SK-N-SH (cell line): ENCODE results near the gene SLAIN2. TPM values are rescaled to one million over a fixed set of nuclear protein-coding genes. Genes with fewer than 3 reads are reported as not detected.
"Not testable (repeated sequence)": the region's sequence is repeated elsewhere in the genome, so short reads cannot be mapped to it uniquely, and the experiment has no call there.

Source experiments
- CTCF ChIA-PET: fragments of 300-600, 350-600 bp; formaldehyde crosslinking; extraction: SDS; loops from one replicate; lab custom pipeline; 2021; lab: Yijun Ruan, JAX
- POLR2A ChIA-PET: fragments of 350-600 bp; sonication (Branson Sonifier 250); formaldehyde crosslinking; extraction: SDS; loops from one replicate; lab custom pipeline; 2020; ENCODE audit warnings: antibody characterized with exemption, inconsistent platforms; lab: Yijun Ruan, JAX
- DNase-seq: peaks from one replicate; pipeline ENCODE4 v3.0.0; 2012
- H2AFZ ChIP-seq: fragments of 200-600 bp; sonication (generic); 2 replicates; pipeline ENCODE4 v1.8.1; 2016; ENCODE audit warnings: antibody characterized with exemption, mild to moderate bottlenecking, low read depth
- H3F3A ChIP-seq: fragments of 200-600 bp; sonication (generic); replicated peaks from 2 replicates; pipeline ENCODE3; 2016; ENCODE audit warnings: antibody characterized with exemption, mild to moderate bottlenecking; ENCODE audit not compliant: insufficient read depth
- H3K27ac ChIP-seq, 2 experiments: fragments of 200-500 bp in 1 of 2; fragments of 200-600 bp in 1 of 2; sonication (Bioruptor generic) in 1 of 2; sonication (generic), shearing (Covaris generic) in 1 of 2; 2 replicates each; pipeline versions ENCODE4 v1.5.1 to v1.6.1; 2014 to 2016; ENCODE audit warnings: low read depth in 2 of 2, inconsistent platforms in 1 of 2, low read length in 1 of 2, mild to moderate bottlenecking in 1 of 2, mixed read lengths in 1 of 2
- H3K27me3 ChIP-seq: fragments of 200-600 bp; sonication (generic), shearing (Covaris generic); 2 replicates; pipeline ENCODE4 v1.6.1; 2016; ENCODE audit warnings: mixed run types; ENCODE audit not compliant: insufficient read depth
- H3K36me3 ChIP-seq, 2 experiments: fragments of 200-500 bp in 1 of 2; fragments of 200-600 bp in 1 of 2; sonication (Bioruptor generic) in 1 of 2; sonication (generic) in 1 of 2; replicated peaks in 1 of 2; 2 replicates each; pipeline versions ENCODE3 to v1.5.1; 2014 to 2016; ENCODE audit warnings: low read length in 1 of 2, mild to moderate bottlenecking in 1 of 2; ENCODE audit not compliant: insufficient read depth in 2 of 2, control insufficient read depth in 1 of 2
- H3K4me1 ChIP-seq, 2 experiments: fragments of 200-500 bp in 1 of 2; fragments of 200-600 bp in 1 of 2; sonication (Bioruptor generic) in 1 of 2; sonication (generic), shearing (Covaris generic) in 1 of 2; 2 replicates each; pipeline versions ENCODE4 v1.5.1 to v1.6.1; 2014 to 2016; ENCODE audit warnings: low read depth in 1 of 2, low read length in 1 of 2, mixed run types in 1 of 2; ENCODE audit not compliant: insufficient read depth in 2 of 2, control insufficient read depth in 1 of 2
- H3K4me2 ChIP-seq: fragments of 200-600 bp; sonication (generic), shearing (Covaris generic); 2 replicates; pipeline ENCODE4 v1.6.1; 2017; ENCODE audit warnings: mixed run types
- H3K4me3 ChIP-seq, 2 experiments: fragments of 200-500 bp in 1 of 2; fragments of 200-600 bp in 1 of 2; sonication (Bioruptor generic) in 1 of 2; sonication (generic), shearing (Covaris generic) in 1 of 2; 2 replicates each; pipeline versions ENCODE4 v1.5.1 to v1.8.1; 2014 to 2016; ENCODE audit warnings: low read depth in 2 of 2, inconsistent platforms in 1 of 2, low read length in 1 of 2, mild to moderate bottlenecking in 1 of 2, mixed read lengths in 1 of 2, moderate library complexity in 1 of 2
- H3K79me2 ChIP-seq: fragments of 200-600 bp; sonication (generic); 2 replicates; pipeline ENCODE4 v1.8.1; 2017; ENCODE audit warnings: mild to moderate bottlenecking; ENCODE audit not compliant: insufficient read depth
- H3K9ac ChIP-seq: fragments of 200-600 bp; sonication (generic); 2 replicates; pipeline ENCODE4 v1.6.1; 2017; ENCODE audit warnings: mixed run types
- H3K9me2 ChIP-seq: fragments of 200-600 bp; sonication (generic); 2 replicates; pipeline ENCODE4 v1.6.1; 2017; ENCODE audit warnings: mixed run types
- H3K9me3 ChIP-seq: fragments of 200-600 bp; sonication (generic); 2 replicates; pipeline ENCODE4 v1.6.1; 2017; ENCODE audit warnings: mixed run types, mild to moderate bottlenecking, moderate library complexity
- H4K20me1 ChIP-seq: fragments of 200-600 bp; sonication (generic); 2 replicates; pipeline ENCODE4 v1.6.1; 2017; ENCODE audit warnings: mild to moderate bottlenecking, mixed run types; ENCODE audit not compliant: insufficient read depth
- CTCF ChIP-seq: fragments of 200-600 bp; sonication (generic); IDR thresholded peaks from 2 replicates; pipeline ENCODE4 v1.6.1; 2017; ENCODE audit warnings: antibody characterized with exemption, mild to moderate bottlenecking, moderate library complexity
- EZH2phosphoT487 ChIP-seq: fragments of 200-600 bp; sonication (generic); IDR thresholded peaks from 2 replicates; pipeline ENCODE4 v1.6.1; 2017; ENCODE audit warnings: low read depth, mixed run types, mild to moderate bottlenecking, antibody characterized with exemption, moderate library complexity, borderline replicate concordance
- GATA2 ChIP-seq: sonication (generic); formaldehyde crosslinking; IDR thresholded peaks from 2 replicates; pipeline ENCODE4 v1.5.0; 2020; ENCODE audit warnings: mild to moderate bottlenecking, missing genetic modification reagents
- IRF3 ChIP-seq: fragments of 150-350 bp; IDR thresholded peaks from 2 replicates; pipeline ENCODE4 v1.6.1; 2016; ENCODE audit warnings: mild to moderate bottlenecking, low read depth, low read length
- MAX ChIP-seq: IDR thresholded peaks from 2 replicates; pipeline ENCODE4 v1.4.0; 2012; ENCODE audit warnings: low read depth
- MEF2A ChIP-seq: IDR thresholded peaks from 2 replicates; pipeline ENCODE4 v1.4.0; 2012; ENCODE audit warnings: low read depth, borderline replicate concordance
- MXI1 ChIP-seq: IDR thresholded peaks from 2 replicates; pipeline ENCODE4 v1.6.1; 2012; ENCODE audit warnings: mild to moderate bottlenecking, low read depth, low read length, improper control_type of control experiment
- RAD21 ChIP-seq: IDR thresholded peaks from 2 replicates; pipeline ENCODE4 v1.6.1; 2012; ENCODE audit warnings: mild to moderate bottlenecking, low read length
- SMC3 ChIP-seq: IDR thresholded peaks from 2 replicates; pipeline ENCODE4 v1.6.1; 2012; ENCODE audit warnings: low read depth, low read length, improper control_type of control experiment
- YY1 ChIP-seq: IDR thresholded peaks from 2 replicates; pipeline ENCODE4 v1.4.0; 2012; ENCODE audit warnings: low read depth, mild to moderate bottlenecking
- WGBS: methylation state at CpG from one replicate; pipeline ENCODE4 v1.1.6; 2017; ENCODE audit warnings: low lambda C conversion rate; 5-methylcytosine and 5-hydroxymethylcytosine counted together
- polyA plus RNA-seq, 3 experiments: library from polyadenylated mRNA; depleted of rRNA; stranded (reverse); fragments of >200 nt; gene quantifications; 2 replicates each; pipeline ENCODE4 v1.2.3, GENCODE V29; 2012

SLAIN2 gene
- polyA plus RNA-seq, 1 of the 3 experiments (the other 2 are of a cell fraction) = 17.0 TPM

- TF ChIP-seq IRF3 (no peak), MXI1 (no peak), SMC3 (no peak), MEF2A (no peak), GATA2 (CRISPR knock-in tag) (no peak), EZH2phosphoT487 (no peak), YY1 (no peak)
These were observed 29.4 kb upstream of the SLAIN2 start (continued) for GRCh38 chr4:48311896-48312295.

- H3K36me3 ChIP-seq, H2AFZ ChIP-seq, H3K9me2 ChIP-seq, H3K9ac ChIP-seq, H3K9me3 ChIP-seq, POLR2A ChIA-PET, DNase-seq, H3F3A ChIP-seq, H3K4me3 ChIP-seq, H3K4me2 ChIP-seq, H4K20me1 ChIP-seq, H3K27me3 ChIP-seq, H3K79me2 ChIP-seq, H3K27ac ChIP-seq, H3K4me1 ChIP-seq: not testable (repeated sequence)
- CTCF ChIA-PET = interaction anchor here (1.2 kb wide), 1 partner anchor 10 kb away, joined by 3 read pairs; no protein-coding TSS in a partner anchor
These were observed 26.6 kb upstream of the SLAIN2 start for GRCh38 chr4:48314746-48315145.

- Histone ChIP-seq H2AFZ (peak overlapping the region; percentile 52), H3K27ac (no peak overlapping the region), H3K36me3 (no peaks in the 10 kb centered on the region), H3K4me2 (no peak overlapping the region), H3K9me3 (no peaks in the 10 kb centered on the region), H3K27me3 (no peaks in the 10 kb centered on the region), H3K4me1 (no peaks in the 10 kb centered on the region), H3K9me2 (no peaks in the 10 kb centered on the region), H4K20me1 (no peaks in the 10 kb centered on the region), H3K79me2 (no peaks in the 10 kb centered on the region), H3K9ac (no peak overlapping the region), H3F3A (no peaks in the 10 kb centered on the region), H3K4me3 (no peak overlapping the region; a peak in 1 of 4 replicates)
- CTCF ChIA-PET = interaction anchor here (0.6 to 1.2 kb wide), 6 partner anchors 8 to 230 kb away, joined by 3 to 4 read pairs (median 4); no protein-coding TSS in a partner anchor
- 43% methylated on average over 7 of the region's 7 CpGs for WGBS
- TF ChIP-seq SMC3 (peak; percentile 66; the same call in 1 of the 2 replicates), CTCF (peak; percentile 74), RAD21 (peak; percentile 81), MAX (no peak)
- DNase-seq = peak; percentile 60
- POLR2A ChIA-PET = no interaction called here
These were observed 25.4 kb upstream of the SLAIN2 start for GRCh38 chr4:48315728-48316630.
